Lower leg skin (tissue), 3 donors: ENCODE results near the gene GSTM2.

Experiments
- CTCF ChIP-seq, 3 donors: fragments of 450-650 bp; IDR thresholded peaks; one replicate each; pipeline ENCODE4 v1.5.1; 2016; ENCODE audit warnings: antibody characterized with exemption in 3 of 3, mild to moderate bottlenecking in 3 of 3, moderate library complexity in 2 of 3
- POLR2A ChIP-seq, 2 donors: fragments of 450-650 bp; IDR thresholded peaks; one replicate each; pipeline ENCODE4 v1.6.1; 2016 to 2017; ENCODE audit warnings: antibody characterized with exemption in 2 of 2, mild to moderate bottlenecking in 1 of 2, moderate library complexity in 1 of 2

GRCh38 chr1:109722908-109723691 is 55.2 kb downstream of the GSTM2 start:
- TF ChIP-seq CTCF (IDR thresholded peaks at IDR 0.05) (no peak), POLR2A (IDR thresholded peaks at IDR 0.05) (no peak)
